MG63 (cell line): ENCODE data around the gene GRAP. TPM values are rescaled to one million over a fixed set of nuclear protein-coding genes. Genes with fewer than 3 reads are reported as not detected.
A peak's percentile ranks its signal among the peaks of the same experiment; 100 is the strongest.
"Not testable (repeated sequence)": the region's sequence is repeated elsewhere in the genome, so short reads cannot be mapped to it uniquely, and the experiment has no call there.

ENCODE experiments used
- DNase-seq: peaks from one replicate; pipeline ENCODE4 v3.0.0-alpha.2; 2020
- H3K27me3 ChIP-seq: fragments of 250-450 bp; sonication (Bioruptor Pico); 2 replicates; pipeline ENCODE4 v1.5.1; 2020; ENCODE audit warnings: mild to moderate bottlenecking, moderate library complexity
- H3K36me3 ChIP-seq: fragments of 250-450 bp; sonication (Bioruptor Pico); 2 replicates; pipeline ENCODE4 v1.5.1; 2020; ENCODE audit warnings: mild to moderate bottlenecking, moderate library complexity
- H3K4me3 ChIP-seq: fragments of 250-450 bp; sonication (Bioruptor Pico); 2 replicates; pipeline ENCODE4 v1.5.1; 2020; ENCODE audit warnings: mild to moderate bottlenecking, moderate library complexity
- H3K9me3 ChIP-seq: fragments of 250-450 bp; sonication (Bioruptor Pico); 2 replicates; pipeline ENCODE4 v1.5.1; 2020; ENCODE audit warnings: mild to moderate bottlenecking, moderate library complexity
- total RNA-seq: library from RNA; depleted of rRNA; stranded (reverse); fragments of >200 nt; shearing (Covaris generic); gene quantifications from 2 replicates; pipeline ENCODE4 v1.2.3, GENCODE V29; 2014; ENCODE audit warnings: low replicate concordance

GRAP gene
- total RNA-seq, 1 experiment from 2014 or later: not detected

- no peaks in the 10 kb centered on the region for H3K27me3 ChIP-seq
- H3K36me3 ChIP-seq: no peaks in the 10 kb centered on the region
- H3K9me3 ChIP-seq: no peaks in the 10 kb centered on the region
- no peak for DNase-seq
- no peak overlapping the region for H3K4me3 ChIP-seq
Observed at GRCh38 chr17:19023209-19023999, 23.4 kb downstream of the GRAP start.

DNA sequence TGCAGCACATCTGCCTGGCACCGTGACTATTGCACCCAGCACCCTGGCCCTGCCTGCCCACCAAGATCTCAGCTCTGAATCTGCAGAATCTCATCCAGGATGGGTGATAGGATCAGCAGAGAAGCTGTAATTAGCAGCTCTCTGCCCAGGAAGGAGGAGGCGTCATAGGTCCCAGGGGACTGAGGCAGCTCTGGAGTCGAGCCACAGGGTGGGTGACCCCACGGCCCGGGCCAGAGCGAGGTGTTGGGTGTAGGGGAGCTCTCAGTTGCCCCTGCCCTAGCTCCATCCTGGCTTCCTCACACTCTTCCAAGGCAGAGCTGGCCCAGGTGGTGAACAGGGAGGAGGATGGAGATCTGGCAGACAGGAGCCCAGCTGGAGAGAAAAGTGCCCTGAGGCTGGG, 24.0 kb downstream of the GRAP start:
- H3K36me3 ChIP-seq: no peaks in the 10 kb centered on the region
- H3K9me3 ChIP-seq: no peaks in the 10 kb centered on the region
- DNase-seq: no peak
- no peak overlapping the region for H3K4me3 ChIP-seq
- no peaks in the 10 kb centered on the region for H3K27me3 ChIP-seq

- no peaks in the 10 kb centered on the region for H3K9me3 ChIP-seq
- H3K27me3 ChIP-seq: no peaks in the 10 kb centered on the region
- no peaks in the 10 kb centered on the region for H3K36me3 ChIP-seq
- H3K4me3 ChIP-seq: no peak overlapping the region
- DNase-seq: no peak
Observed at GRCh38 chr17:19022128-19022527, 24.6 kb downstream of the GRAP start.

DNA sequence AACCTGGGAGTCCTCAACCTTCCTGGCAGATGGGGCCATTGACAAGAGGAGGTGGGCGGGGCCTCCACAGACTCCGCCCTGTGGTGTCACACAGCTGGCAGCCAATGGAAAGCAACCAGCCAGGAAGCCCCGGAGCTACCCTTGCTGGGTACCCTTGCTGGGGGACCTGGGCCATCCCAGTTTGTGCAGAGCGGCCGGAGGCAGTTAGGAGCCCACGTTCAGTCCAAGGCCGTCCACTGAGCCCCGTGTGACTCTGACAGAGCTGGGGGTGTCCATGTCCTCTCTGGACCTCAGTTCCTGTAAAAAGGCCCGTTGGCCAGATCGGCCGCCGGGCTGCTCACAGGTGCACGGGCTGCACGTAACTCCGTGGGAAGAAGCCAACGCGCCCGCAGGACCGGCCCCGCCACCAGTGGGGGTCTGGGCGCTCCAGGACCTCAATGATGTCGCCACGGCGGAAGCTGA, 25.1 kb downstream of the GRAP start:
- peak; percentile 21 for DNase-seq
- Histone ChIP-seq H3K4me3 (no peak overlapping the region), H3K36me3 (no peaks in the 10 kb centered on the region), H3K9me3 (no peaks in the 10 kb centered on the region), H3K27me3 (no peaks in the 10 kb centered on the region)

- not testable (repeated sequence) for H3K9me3 ChIP-seq, H3K27me3 ChIP-seq, H3K4me3 ChIP-seq, H3K36me3 ChIP-seq, DNase-seq
Observed at GRCh38 chr17:19021011-19021621, 25.6 kb downstream of the GRAP start.

GRCh38 chr17:19020016-19020415, 26.7 kb downstream of the GRAP start:
- H3K27me3 ChIP-seq: no peaks in the 10 kb centered on the region
- H3K36me3 ChIP-seq: no peaks in the 10 kb centered on the region
- no peak overlapping the region for H3K4me3 ChIP-seq
- no peak for DNase-seq
- H3K9me3 ChIP-seq: no peaks in the 10 kb centered on the region

DNA sequence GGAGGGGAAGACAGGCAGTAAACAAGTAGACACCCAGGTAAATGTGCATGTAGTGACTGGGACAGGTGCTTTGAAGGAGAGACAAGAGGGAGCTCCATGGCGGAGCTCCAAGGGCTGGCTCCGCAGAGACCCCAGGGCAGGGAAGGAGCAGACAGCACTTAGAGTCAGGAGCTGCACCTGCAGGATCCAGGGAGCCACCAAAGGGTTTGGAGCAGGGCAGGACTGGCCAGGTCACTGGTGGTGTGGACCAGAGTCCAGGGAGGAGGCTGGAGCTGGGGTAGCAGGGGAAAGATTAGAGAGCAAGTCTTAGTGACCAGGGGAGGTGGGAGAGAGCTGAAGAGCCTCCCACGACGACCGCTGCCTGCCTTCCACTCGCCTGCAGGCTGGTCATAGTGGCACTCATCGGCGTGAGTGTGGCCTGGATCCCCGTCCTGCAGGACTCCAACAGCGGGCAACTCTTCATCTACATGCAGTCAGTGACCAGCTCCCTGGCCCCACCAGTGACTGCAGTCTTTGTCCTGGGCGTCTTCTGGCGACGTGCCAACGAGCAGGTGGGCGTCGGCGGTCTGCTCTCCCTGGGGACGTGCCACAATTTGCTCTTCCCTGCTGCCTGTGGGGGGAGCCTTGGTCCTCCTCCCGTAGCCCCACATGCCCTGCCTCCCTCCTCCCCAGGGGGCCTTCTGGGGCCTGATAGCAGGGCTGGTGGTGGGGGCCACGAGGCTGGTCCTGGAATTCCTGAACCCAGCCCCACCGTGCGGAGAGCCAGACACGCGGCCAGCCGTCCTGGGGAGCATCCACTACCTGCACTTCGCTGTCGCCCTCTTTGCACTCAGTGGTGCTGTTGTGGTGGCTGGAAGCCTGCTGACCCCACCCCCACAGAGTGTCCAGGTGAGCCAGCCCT, 27.5 kb downstream of the GRAP start:
- H3K9me3 ChIP-seq: no peaks in the 10 kb centered on the region

DNA sequence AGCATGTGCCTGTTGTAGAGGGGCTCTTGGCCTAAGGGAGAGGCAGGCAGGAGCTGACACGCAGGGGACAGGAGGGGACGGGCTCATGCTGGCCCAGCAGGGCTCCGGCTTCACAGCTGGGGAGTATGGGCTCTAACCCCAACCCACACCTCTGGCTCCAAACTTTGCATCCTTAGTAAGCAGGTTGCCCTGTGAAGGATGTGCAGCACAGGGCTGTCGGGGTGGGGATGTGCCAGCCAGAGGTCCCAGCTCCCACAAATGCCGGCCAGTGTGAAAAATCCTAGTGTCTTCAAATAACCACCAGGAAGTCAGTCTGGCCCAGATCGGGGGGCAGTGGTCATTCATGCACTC, 28.2 kb downstream of the GRAP start:
- Histone ChIP-seq H3K36me3 (no peaks in the 10 kb centered on the region), H3K27me3 (no peaks in the 10 kb centered on the region), H3K4me3 (no peak overlapping the region), H3K9me3 (no peaks in the 10 kb centered on the region)
- no peak for DNase-seq

More for the DNA sequence above, 27.5 kb downstream of the GRAP start:
- Histone ChIP-seq H3K27me3 (no peaks in the 10 kb centered on the region), H3K36me3 (no peaks in the 10 kb centered on the region), H3K4me3 (no peak overlapping the region)
- no peak for DNase-seq

DNA sequence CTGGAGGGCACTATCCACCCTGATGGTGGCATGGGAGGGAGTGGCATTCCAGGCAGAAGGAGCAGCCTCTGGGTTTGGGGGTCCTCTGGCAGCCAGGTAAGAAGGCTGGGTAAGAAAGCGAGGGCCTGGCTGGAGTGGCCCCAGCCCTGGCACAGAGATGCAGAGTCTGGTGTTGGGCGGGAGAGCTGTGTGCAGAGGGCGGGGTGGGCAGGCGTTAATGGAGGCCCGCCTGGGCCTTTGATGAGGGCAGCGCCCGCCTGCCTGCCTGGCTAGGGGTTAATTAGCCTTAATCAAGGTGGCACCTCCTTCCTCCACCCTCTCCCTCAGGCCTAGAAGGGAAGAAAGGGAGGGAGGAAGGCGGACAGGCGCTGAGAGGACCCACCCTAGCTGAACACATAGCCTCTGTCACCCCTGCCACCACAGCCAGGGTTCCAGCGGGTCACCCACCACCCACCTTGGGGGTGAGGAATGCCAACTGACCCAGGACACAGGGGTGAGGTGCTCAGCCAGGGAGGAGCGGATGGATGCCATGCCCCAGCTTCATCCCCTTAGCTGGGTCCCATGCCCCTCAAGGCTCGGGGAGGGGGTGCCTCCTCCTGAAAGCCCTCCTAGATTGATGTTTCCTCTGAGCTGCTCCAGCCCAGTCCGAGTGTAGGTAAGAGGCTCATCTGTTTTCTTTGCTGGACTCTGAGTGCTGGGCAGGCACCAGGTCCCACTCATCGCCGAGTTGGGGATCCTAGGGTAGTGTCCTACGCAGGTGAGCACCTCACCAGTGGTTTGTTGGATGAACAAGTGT, 28.8 kb downstream of the GRAP start:
- Histone ChIP-seq H3K36me3 (no peaks in the 10 kb centered on the region), H3K4me3 (no peak overlapping the region), H3K27me3 (no peaks in the 10 kb centered on the region), H3K9me3 (no peaks in the 10 kb centered on the region)
- no peak for DNase-seq

- Histone ChIP-seq H3K4me3 (no peak overlapping the region), H3K36me3 (no peaks in the 10 kb centered on the region), H3K9me3 (no peaks in the 10 kb centered on the region)
Observed at GRCh38 chr17:19017401-19017800, 29.4 kb downstream of the GRAP start.

DNA sequence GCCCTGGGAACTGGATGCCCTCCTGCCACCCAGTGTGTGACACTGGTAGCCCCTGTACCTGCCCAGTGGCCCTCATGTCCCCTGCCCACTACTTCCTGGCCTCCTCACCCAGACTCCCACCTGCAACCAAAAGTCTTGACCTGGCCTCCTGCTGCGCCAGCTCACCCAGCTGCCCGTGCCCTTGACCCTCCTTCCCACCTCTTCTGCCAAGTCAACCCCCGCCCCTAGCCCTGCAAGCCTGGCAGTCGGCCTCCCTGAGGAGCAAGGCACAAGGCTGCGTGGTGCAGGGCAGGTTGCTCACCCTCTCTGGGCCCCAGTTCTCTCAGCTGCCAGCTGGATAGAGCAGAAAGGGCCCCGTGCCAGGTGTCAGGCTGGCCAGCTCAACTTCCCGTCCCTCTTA, 29.9 kb downstream of the GRAP start:
- H3K27me3 ChIP-seq: no peaks in the 10 kb centered on the region
- no peaks in the 10 kb centered on the region for H3K36me3 ChIP-seq
- H3K4me3 ChIP-seq: no peak overlapping the region
- DNase-seq: no peak
- H3K9me3 ChIP-seq: no peaks in the 10 kb centered on the region

More at GRCh38 chr17:19017401-19017800, 29.4 kb downstream of the GRAP start:
- no peak for DNase-seq
- H3K27me3 ChIP-seq: no peaks in the 10 kb centered on the region

GRCh38 chr17:19016297-19016696, 30.5 kb downstream of the GRAP start:
- Histone ChIP-seq H3K4me3 (no peak overlapping the region), H3K27me3 (no peaks in the 10 kb centered on the region), H3K36me3 (no peaks in the 10 kb centered on the region), H3K9me3 (no peaks in the 10 kb centered on the region)
- no peak for DNase-seq

GRCh38 chr17:19015428-19015827, 31.3 kb downstream of the GRAP start:
- Histone ChIP-seq H3K27me3 (no peaks in the 10 kb centered on the region), H3K4me3 (no peak overlapping the region), H3K36me3 (no peaks in the 10 kb centered on the region), H3K9me3 (no peaks in the 10 kb centered on the region)
- no peak for DNase-seq

DNA sequence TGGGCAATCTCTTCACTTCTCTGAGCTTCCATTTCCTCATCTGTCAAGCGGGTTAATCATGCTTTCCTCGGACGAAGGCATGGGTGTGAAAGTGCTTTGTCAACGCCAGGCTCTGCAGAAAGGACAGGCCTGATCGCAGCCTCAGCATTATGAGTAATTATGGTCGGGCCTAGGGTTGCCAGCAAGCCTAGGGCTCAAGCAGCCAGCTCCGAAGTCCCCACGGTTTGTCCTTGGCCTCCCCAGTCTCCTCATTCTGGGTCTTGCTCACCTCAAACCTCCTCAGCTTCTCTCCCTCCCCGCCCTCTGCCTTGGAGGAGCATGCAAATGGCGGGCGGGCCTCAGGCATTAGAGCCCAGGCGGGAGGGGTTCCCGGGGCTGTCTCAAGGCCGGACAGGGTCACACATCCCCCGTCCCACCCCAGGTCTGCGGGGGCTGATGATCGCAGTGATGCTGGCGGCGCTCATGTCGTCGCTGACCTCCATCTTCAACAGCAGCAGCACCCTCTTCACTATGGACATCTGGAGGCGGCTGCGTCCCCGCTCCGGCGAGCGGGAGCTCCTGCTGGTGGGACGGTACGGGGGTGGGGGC, 32.0 kb downstream of the GRAP start:
- H3K4me3 ChIP-seq: no peak overlapping the region
- no peaks in the 10 kb centered on the region for H3K36me3 ChIP-seq
- no peaks in the 10 kb centered on the region for H3K27me3 ChIP-seq
- no peaks in the 10 kb centered on the region for H3K9me3 ChIP-seq
- DNase-seq: no peak

GRCh38 chr17:19013806-19014627, 32.7 kb downstream of the GRAP start:
- DNase-seq: no peak
- Histone ChIP-seq H3K36me3 (no peaks in the 10 kb centered on the region), H3K4me3 (no peak overlapping the region), H3K9me3 (no peaks in the 10 kb centered on the region), H3K27me3 (no peaks in the 10 kb centered on the region)
